DOHH2 (cell line): ENCODE measurements around the gene TPSG1.

Experiments
- H3F3A ChIP-seq: fragments of 200-600 bp; sonication (generic), shearing (Covaris generic); 2 replicates; pipeline ENCODE4 v1.6.0; 2016; ENCODE audit warnings: antibody characterized with exemption, mild to moderate bottlenecking; ENCODE audit not compliant: control insufficient read depth, insufficient read depth
- H3K27ac ChIP-seq: fragments of 200-600 bp; sonication (generic); 2 replicates; pipeline ENCODE4 v1.5.1; 2014; ENCODE audit warnings: low read depth, mild to moderate bottlenecking, low read length, moderate library complexity
- H3K27me3 ChIP-seq: fragments of 200-600 bp; sonication (generic); 2 replicates; pipeline ENCODE4 v1.6.1; 2014; ENCODE audit warnings: mild to moderate bottlenecking, low read length, mixed read lengths; ENCODE audit not compliant: control insufficient read depth
- H3K36me3 ChIP-seq: fragments of 200-600 bp; sonication (generic); 2 replicates; pipeline ENCODE4 v1.6.1; 2014; ENCODE audit warnings: mild to moderate bottlenecking, low read length, moderate library complexity, mixed read lengths; ENCODE audit not compliant: control insufficient read depth
- H3K4me1 ChIP-seq: fragments of 200-600 bp; sonication (generic); 2 replicates; pipeline ENCODE4 v1.6.1; 2014; ENCODE audit warnings: mild to moderate bottlenecking, low read length, mixed read lengths; ENCODE audit not compliant: control insufficient read depth
- H3K4me2 ChIP-seq: fragments of 200-600 bp; sonication (generic); 2 replicates; pipeline ENCODE4 v1.6.0; 2014; ENCODE audit warnings: mild to moderate bottlenecking, low read length, moderate library complexity
- H3K4me3 ChIP-seq: fragments of 200-600 bp; sonication (generic); 2 replicates; pipeline ENCODE4 v1.5.1; 2014; ENCODE audit warnings: mild to moderate bottlenecking, low read length, mixed read lengths
- H3K79me2 ChIP-seq: fragments of 200-600 bp; sonication (generic); 2 replicates; pipeline ENCODE4 v1.6.1; 2014; ENCODE audit warnings: mild to moderate bottlenecking, low read length, mixed read lengths; ENCODE audit not compliant: control insufficient read depth
- H3K9me2 ChIP-seq: fragments of 200-600 bp; sonication (generic); replicated peaks from 2 replicates; pipeline ENCODE4 v1.6.1; 2014; ENCODE audit warnings: mild to moderate bottlenecking, low read length, mixed read lengths; ENCODE audit not compliant: control insufficient read depth
- H3K9me3 ChIP-seq: fragments of 200-600 bp; sonication (generic); 2 replicates; pipeline ENCODE4 v1.6.1; 2014; ENCODE audit warnings: antibody characterized with exemption, low read length, mixed read lengths; ENCODE audit not compliant: control insufficient read depth, insufficient read depth
- H4K20me1 ChIP-seq: fragments of 200-600 bp; sonication (generic); 2 replicates; pipeline ENCODE4 v1.6.0; 2014; ENCODE audit warnings: low read depth, mild to moderate bottlenecking, antibody characterized with exemption, low read length, moderate library complexity; ENCODE audit not compliant: control insufficient read depth, insufficient read depth
- EZH2phosphoT487 ChIP-seq: fragments of 200-600 bp; sonication (generic); IDR thresholded peaks from 2 replicates; pipeline ENCODE4 v1.6.1; 2017; ENCODE audit warnings: borderline replicate concordance, mild to moderate bottlenecking, antibody characterized with exemption, low read length, moderate library complexity, mixed read lengths
- TF ChIP-seq, protein P1 (sequence below): fragments of 200-600 bp; sonication (generic); IDR thresholded peaks from one replicate; pipeline ENCODE4 v1.5.1; 2014; ENCODE audit warnings: antibody characterized with exemption, mild to moderate bottlenecking, low read depth, low read length; ENCODE audit not compliant: poor library complexity, severe bottlenecking

The TPSG1 gene

DNA sequence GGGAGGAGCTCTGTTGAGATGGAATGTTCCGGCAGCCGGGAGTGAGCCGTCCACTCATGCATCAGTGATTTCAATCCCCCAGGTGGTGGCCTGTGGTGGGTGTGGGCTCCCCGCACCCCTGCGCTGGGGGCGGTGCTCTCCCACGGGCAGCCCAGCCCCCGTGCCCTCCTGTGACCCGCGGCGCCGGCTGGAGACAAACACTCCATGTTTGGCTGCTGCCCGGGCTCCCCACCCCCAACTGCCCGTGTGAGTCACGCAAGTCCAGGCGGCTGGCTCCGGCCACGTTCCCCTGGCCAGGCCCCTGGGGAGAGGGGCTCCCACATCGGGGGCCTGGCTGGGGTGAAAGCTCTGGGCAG is 42.8 kb downstream of the TPSG1 start:
- H3K4me1 ChIP-seq: no peaks in the 10 kb centered on the region
- H3K4me2 ChIP-seq: no peak overlapping the region
- no peaks in the 10 kb centered on the region for H3K9me2 ChIP-seq
- H3F3A ChIP-seq: no peaks in the 10 kb centered on the region
- H3K9me3 ChIP-seq: no peaks in the 10 kb centered on the region
- no peaks in the 10 kb centered on the region for H3K79me2 ChIP-seq
- no peaks in the 10 kb centered on the region for H3K36me3 ChIP-seq
- TF ChIP-seq EZH2phosphoT487: no peak
- TF ChIP-seq, protein P1, sequence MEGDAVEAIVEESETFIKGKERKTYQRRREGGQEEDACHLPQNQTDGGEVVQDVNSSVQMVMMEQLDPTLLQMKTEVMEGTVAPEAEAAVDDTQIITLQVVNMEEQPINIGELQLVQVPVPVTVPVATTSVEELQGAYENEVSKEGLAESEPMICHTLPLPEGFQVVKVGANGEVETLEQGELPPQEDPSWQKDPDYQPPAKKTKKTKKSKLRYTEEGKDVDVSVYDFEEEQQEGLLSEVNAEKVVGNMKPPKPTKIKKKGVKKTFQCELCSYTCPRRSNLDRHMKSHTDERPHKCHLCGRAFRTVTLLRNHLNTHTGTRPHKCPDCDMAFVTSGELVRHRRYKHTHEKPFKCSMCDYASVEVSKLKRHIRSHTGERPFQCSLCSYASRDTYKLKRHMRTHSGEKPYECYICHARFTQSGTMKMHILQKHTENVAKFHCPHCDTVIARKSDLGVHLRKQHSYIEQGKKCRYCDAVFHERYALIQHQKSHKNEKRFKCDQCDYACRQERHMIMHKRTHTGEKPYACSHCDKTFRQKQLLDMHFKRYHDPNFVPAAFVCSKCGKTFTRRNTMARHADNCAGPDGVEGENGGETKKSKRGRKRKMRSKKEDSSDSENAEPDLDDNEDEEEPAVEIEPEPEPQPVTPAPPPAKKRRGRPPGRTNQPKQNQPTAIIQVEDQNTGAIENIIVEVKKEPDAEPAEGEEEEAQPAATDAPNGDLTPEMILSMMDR: no peak
- no peak overlapping the region for H3K4me3 ChIP-seq
- no peaks in the 10 kb centered on the region for H4K20me1 ChIP-seq
- no peaks in the 10 kb centered on the region for H3K27me3 ChIP-seq
- H3K27ac ChIP-seq: no peak overlapping the region

DNA sequence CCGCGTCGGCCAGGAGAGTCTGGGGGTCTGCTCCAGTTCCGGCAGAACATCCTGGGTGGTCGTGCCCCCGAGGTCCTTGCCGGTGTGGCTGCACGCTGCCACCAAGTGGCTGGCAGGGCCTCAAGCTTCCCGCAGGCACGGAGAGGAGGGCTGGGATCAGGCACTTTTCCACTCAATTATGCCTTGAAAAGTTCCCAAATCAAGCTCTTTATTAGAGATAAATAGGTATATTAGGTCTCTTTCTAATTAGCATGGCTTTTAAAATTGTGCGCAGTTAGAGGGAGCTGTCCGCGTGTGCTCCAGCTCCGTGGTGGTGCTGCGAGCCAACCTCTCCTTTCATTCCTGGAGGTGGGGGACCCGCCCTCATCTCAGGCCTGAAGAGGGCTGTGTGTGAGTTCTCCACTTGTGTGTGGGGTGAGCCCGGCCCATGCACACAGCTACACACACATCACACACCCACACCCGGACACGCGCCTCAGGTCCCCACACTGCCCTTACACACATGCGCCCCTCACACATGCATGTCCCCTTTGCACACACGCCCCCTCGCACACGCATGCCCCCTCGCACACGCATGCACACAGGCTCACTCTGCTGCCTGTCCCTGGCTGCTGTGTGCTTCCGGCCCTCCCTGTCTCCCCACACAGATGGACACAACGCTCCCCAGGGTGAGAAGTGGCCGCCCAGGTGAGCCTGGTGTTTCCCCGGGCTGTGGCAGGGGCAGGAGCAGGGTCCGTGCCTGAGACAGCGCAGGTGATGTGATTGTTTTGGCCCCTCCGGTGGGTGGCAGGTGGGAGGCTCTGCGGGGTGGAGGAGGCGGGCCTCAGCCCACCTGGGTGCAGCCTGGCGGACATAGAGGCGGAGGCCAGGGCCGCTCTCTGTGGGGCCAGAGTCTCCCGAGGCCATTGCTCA is 43.4 kb downstream of the TPSG1 start:
- no peaks in the 10 kb centered on the region for H3F3A ChIP-seq
- no peak overlapping the region for H3K4me2 ChIP-seq
- H4K20me1 ChIP-seq: no peaks in the 10 kb centered on the region
- H3K27ac ChIP-seq: no peak overlapping the region
- H3K9me2 ChIP-seq: no peaks in the 10 kb centered on the region
- H3K27me3 ChIP-seq: no peaks in the 10 kb centered on the region
- no peaks in the 10 kb centered on the region for H3K36me3 ChIP-seq
- H3K4me3 ChIP-seq: no peak overlapping the region
- no peaks in the 10 kb centered on the region for H3K4me1 ChIP-seq
- TF ChIP-seq, protein P1: no peak
- no peak for TF ChIP-seq EZH2phosphoT487
- H3K79me2 ChIP-seq: no peaks in the 10 kb centered on the region
- no peaks in the 10 kb centered on the region for H3K9me3 ChIP-seq

DNA sequence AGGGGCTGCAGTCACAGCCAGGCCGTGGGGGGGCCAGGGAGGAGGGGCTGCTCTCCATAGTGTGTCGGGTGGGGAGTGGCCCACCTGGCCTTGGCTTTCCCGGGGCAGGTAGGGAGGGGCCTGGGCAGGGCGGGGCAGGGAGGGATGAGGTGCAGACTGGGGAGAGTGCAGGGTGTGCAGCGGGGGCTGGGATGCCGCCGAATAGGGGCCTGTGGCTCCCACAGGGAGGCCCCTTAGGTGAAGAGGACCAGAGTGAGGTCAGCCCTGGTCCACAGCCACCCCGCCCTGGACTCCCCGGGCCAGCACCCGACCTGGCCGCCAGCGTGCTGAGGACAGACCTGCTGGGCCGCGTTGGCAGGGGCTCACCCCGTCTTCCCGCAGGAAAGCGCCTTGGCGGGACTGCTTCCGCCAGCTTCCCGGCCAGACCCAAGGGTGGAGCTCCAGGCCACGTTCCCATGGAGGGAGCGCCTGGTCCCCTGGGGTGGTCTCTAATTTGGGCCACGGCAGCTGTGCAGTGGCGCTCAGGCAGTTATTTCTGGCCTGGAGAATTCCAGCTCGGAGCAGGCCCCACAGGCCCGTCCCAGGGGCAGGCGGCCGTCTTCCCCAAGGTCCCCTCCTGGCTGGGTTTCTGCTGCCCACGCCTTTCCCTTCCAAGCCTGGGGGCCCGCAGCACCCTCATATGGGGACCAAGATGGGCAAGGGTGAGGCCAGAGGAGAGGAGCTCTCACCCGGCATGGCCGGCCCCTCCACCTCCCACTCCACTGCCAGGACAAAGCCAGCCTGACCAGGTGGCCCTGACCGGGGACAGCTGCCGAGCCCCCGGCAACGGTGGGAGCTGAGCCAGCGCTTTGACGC is 44.3 kb downstream of the TPSG1 start:
- no peak overlapping the region for H3K27ac ChIP-seq
- no peak for TF ChIP-seq EZH2phosphoT487
- TF ChIP-seq, protein P1: no peak
- no peaks in the 10 kb centered on the region for H3K79me2 ChIP-seq

More for the DNA sequence above, 44.3 kb downstream of the TPSG1 start:
- Histone ChIP-seq H3K36me3 (no peaks in the 10 kb centered on the region), H3F3A (no peaks in the 10 kb centered on the region), H3K4me2 (no peak overlapping the region), H3K4me3 (no peak overlapping the region), H3K4me1 (no peaks in the 10 kb centered on the region), H4K20me1 (no peaks in the 10 kb centered on the region), H3K27me3 (no peaks in the 10 kb centered on the region), H3K9me3 (no peaks in the 10 kb centered on the region), H3K9me2 (no peaks in the 10 kb centered on the region)
